K562 (cell line): ENCODE data around the gene IRF6.

ENCODE experiments used
- ERF ChIP-seq: fragments of 450-650 bp; formaldehyde crosslinking; IDR thresholded peaks from 2 replicates; pipeline ENCODE4 v1.4.0; 2020; ENCODE audit warnings: mild to moderate bottlenecking, mixed read lengths
- NFIC ChIP-seq: fragments of 450-650 bp; IDR thresholded peaks from 2 replicates; pipeline ENCODE4 v1.6.1; 2017; ENCODE audit warnings: mild to moderate bottlenecking, inconsistent platforms
- RCOR1 ChIP-seq, 2 experiments: IDR thresholded peaks; 2 replicates each; pipeline ENCODE4 v1.6.1; 2012; ENCODE audit warnings: low read depth in 2 of 2, low read length in 2 of 2, borderline replicate concordance in 1 of 2, improper control_type of control experiment in 1 of 2
- TAF15 ChIP-seq: fragments of 200-400 bp; formaldehyde crosslinking; IDR thresholded peaks from 2 replicates; pipeline ENCODE4 v1.6.1; 2017; ENCODE audit warnings: mild to moderate bottlenecking, low read depth, low read length, moderate library complexity
- TF ChIP-seq, protein P1 (sequence below), 2 experiments: fragments of 450-650 bp in 1 of 2; sonication (generic) in 1 of 2; formaldehyde crosslinking in 1 of 2; IDR thresholded peaks in 1 of 2; conservative IDR thresholded peaks in 1 of 2; 2 replicates each; pipeline versions ENCODE4 v1.6.1 to v1.8.1; 2016 to 2023; ENCODE audit warnings: mild to moderate bottlenecking in 2 of 2, moderate library complexity in 2 of 2, inconsistent platforms in 1 of 2, missing genetic modification reagents in 1 of 2
- TF ChIP-seq, protein P2 (sequence below): sonication (generic); formaldehyde crosslinking; IDR thresholded peaks from 2 replicates; pipeline ENCODE4 v1.8.1; 2023; ENCODE audit warnings: mild to moderate bottlenecking, missing genetic modification reagents

DNA sequence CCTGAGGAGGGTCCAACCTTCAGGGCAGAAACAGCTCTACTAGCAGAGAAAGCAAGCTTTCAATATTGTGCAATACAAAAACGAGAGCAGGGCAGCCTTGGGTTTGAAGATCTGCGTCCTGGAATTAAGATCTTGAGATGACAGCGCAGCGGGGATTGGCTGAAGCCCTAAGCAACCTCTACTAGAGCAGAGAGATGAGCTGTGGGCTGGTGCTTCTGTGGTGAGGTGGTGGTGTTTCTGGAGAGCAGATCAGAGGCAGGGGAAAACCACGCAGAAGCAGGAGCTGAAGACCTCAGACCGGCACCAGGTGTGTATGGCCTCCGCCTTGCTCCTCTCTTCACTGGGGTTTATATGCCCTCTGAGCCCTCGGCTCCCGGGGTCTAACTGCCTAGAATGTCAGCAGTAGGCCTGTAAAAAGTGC is 37.6 kb downstream of the IRF6 start:
- TF ChIP-seq RCOR1 (IDR thresholded peaks at IDR 0.05; ENCODE audit: borderline replicate concordance in 1 of 2, low read depth in 2 of 2, low read length in 2 of 2): no peak
- TF ChIP-seq, protein P1, sequence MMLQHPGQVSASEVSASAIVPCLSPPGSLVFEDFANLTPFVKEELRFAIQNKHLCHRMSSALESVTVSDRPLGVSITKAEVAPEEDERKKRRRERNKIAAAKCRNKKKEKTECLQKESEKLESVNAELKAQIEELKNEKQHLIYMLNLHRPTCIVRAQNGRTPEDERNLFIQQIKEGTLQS (IDR thresholded peaks at IDR 0.05): no peak
- TF ChIP-seq, protein P1 (CRISPR knock-in tag; conservative IDR thresholded peaks at IDR 0.05): no peak
- TF ChIP-seq, protein P2, sequence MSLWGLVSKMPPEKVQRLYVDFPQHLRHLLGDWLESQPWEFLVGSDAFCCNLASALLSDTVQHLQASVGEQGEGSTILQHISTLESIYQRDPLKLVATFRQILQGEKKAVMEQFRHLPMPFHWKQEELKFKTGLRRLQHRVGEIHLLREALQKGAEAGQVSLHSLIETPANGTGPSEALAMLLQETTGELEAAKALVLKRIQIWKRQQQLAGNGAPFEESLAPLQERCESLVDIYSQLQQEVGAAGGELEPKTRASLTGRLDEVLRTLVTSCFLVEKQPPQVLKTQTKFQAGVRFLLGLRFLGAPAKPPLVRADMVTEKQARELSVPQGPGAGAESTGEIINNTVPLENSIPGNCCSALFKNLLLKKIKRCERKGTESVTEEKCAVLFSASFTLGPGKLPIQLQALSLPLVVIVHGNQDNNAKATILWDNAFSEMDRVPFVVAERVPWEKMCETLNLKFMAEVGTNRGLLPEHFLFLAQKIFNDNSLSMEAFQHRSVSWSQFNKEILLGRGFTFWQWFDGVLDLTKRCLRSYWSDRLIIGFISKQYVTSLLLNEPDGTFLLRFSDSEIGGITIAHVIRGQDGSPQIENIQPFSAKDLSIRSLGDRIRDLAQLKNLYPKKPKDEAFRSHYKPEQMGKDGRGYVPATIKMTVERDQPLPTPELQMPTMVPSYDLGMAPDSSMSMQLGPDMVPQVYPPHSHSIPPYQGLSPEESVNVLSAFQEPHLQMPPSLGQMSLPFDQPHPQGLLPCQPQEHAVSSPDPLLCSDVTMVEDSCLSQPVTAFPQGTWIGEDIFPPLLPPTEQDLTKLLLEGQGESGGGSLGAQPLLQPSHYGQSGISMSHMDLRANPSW: no peak
- TF ChIP-seq TAF15: no peak
- no peak for TF ChIP-seq NFIC
- no peak for TF ChIP-seq ERF (CRISPR knock-in tag)
